ENCODE measurements around the gene NAP1L1. TPM values are rescaled to one million over a fixed set of nuclear protein-coding genes. Genes with fewer than 3 reads are reported as not detected.

The NAP1L1 gene
- total RNA-seq, 1 experiment from 2014 or later: 620 TPM

DNA sequence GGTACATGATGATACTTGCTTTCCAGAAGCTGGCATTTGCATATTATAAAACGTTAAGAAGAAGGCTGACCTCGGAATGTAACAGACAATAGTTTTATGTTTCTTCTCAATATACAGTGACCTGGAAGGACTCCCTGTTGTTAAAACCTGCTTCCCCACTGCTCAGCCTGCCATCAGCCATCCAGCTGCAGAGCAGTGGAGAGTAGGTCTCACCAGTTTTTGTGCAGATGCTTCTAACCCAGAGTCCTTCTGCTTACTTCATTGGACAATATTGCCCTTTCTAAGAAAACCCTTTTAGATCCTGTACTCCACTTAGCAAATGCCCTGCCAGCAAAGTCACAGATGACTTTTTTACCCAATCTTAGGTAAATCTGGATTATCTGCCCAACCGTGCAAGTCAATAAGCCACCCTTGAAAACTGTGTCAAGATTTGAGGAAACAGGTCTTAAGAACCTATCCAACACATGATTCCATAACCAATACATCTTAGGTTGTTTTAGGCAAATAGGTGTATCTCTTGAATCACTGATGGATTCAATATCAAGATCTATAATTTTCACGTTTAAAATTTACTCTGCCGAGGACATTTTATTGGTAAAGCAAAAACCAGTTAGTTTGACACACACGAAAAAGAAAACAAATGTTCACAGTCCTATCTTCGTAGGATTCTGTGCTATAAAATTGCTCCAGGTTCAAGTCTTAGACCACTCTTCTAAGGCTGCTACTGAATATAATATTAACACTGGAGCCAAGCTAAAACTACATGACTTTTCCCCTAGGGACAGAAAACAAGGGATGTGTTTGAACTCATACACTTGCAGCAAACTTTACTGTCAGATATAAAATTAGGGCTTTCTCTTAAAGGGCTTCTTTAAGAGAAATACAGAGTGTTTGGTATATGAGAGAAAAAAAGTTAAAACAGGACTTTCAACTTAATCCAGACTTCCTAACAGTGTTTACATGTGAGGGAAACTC lies 58.6 kb downstream of the NAP1L1 start:
- peak; percentile 54 for ATAC-seq

GRCh38 chr12:76024942-76025600 lies 59.4 kb downstream of the NAP1L1 start:
- BruUV-seq (replicated peaks): no TSS peak
- peak overlapping the region; percentile 100 for H3K27ac ChIP-seq (ENCODE audit: low read length)
- intact Hi-C loops (cut with micrococcal nuclease; ENCODE audit: unreplicated experiment): loop anchor here (2.0 to 10.0 kb wide), 6 partner anchors 43 to 513 kb away; partner anchors contain the start of gene KRR1
- no peak overlapping the region for H3K4me3 ChIP-seq (ENCODE audit: low read depth in 2 of 2, low read length in 2 of 2)
- TF ChIP-seq, protein P1, sequence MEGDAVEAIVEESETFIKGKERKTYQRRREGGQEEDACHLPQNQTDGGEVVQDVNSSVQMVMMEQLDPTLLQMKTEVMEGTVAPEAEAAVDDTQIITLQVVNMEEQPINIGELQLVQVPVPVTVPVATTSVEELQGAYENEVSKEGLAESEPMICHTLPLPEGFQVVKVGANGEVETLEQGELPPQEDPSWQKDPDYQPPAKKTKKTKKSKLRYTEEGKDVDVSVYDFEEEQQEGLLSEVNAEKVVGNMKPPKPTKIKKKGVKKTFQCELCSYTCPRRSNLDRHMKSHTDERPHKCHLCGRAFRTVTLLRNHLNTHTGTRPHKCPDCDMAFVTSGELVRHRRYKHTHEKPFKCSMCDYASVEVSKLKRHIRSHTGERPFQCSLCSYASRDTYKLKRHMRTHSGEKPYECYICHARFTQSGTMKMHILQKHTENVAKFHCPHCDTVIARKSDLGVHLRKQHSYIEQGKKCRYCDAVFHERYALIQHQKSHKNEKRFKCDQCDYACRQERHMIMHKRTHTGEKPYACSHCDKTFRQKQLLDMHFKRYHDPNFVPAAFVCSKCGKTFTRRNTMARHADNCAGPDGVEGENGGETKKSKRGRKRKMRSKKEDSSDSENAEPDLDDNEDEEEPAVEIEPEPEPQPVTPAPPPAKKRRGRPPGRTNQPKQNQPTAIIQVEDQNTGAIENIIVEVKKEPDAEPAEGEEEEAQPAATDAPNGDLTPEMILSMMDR (IDR thresholded peaks at IDR 0.05): no peak
- TF ChIP-seq TCF7L2 (IDR thresholded peaks at IDR 0.05; ENCODE audit: low read depth, low read length) (no peak), SIN3A (IDR thresholded peaks at IDR 0.05; ENCODE audit: borderline replicate concordance, insufficient read depth, low read depth, low read length) (no peak), POLR2AphosphoS5 (IDR thresholded peaks at IDR 0.05; ENCODE audit: low read depth, low read length) (no peak)
- TF ChIP-seq, protein P2, sequence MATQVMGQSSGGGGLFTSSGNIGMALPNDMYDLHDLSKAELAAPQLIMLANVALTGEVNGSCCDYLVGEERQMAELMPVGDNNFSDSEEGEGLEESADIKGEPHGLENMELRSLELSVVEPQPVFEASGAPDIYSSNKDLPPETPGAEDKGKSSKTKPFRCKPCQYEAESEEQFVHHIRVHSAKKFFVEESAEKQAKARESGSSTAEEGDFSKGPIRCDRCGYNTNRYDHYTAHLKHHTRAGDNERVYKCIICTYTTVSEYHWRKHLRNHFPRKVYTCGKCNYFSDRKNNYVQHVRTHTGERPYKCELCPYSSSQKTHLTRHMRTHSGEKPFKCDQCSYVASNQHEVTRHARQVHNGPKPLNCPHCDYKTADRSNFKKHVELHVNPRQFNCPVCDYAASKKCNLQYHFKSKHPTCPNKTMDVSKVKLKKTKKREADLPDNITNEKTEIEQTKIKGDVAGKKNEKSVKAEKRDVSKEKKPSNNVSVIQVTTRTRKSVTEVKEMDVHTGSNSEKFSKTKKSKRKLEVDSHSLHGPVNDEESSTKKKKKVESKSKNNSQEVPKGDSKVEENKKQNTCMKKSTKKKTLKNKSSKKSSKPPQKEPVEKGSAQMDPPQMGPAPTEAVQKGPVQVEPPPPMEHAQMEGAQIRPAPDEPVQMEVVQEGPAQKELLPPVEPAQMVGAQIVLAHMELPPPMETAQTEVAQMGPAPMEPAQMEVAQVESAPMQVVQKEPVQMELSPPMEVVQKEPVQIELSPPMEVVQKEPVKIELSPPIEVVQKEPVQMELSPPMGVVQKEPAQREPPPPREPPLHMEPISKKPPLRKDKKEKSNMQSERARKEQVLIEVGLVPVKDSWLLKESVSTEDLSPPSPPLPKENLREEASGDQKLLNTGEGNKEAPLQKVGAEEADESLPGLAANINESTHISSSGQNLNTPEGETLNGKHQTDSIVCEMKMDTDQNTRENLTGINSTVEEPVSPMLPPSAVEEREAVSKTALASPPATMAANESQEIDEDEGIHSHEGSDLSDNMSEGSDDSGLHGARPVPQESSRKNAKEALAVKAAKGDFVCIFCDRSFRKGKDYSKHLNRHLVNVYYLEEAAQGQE (IDR thresholded peaks at IDR 0.05; ENCODE audit: insufficient read depth in 1 of 2, low read depth in 2 of 2, low read length in 1 of 2): no peak
- peaks cover 66% of the 10 kb centered on the region for H3K4me1 ChIP-seq (ENCODE audit: control insufficient read depth, insufficient read depth, low read length)
- ChIA-PET CTCF (interaction anchor here (0.6 kb wide), 1 partner anchor 516 kb away, joined by 5 read pairs; no protein-coding TSS in a partner anchor), POLR2A (interaction anchor here (0.6 to 2.3 kb wide), 12 partner anchors 35 to 1362 kb away, joined by 3 to 13 read pairs (median 3); no protein-coding TSS in a partner anchor)
- in situ Hi-C loops (cut with HindIII; ENCODE audit: low pct_unique_long_range_greater_than_20kb, low sequenced_read_pairs): no loop called here
- DNase-seq (ENCODE audit: low read depth, low spot score) (no peak), ATAC-seq (peak; percentile 42)
- no peaks in the 10 kb centered on the region for H3K27me3 ChIP-seq (ENCODE audit: control insufficient read depth, insufficient read depth, low read length)
- H3K9me3 ChIP-seq (ENCODE audit: control insufficient read depth, insufficient read depth, low read depth, low read length): no peaks in the 10 kb centered on the region
- peaks cover 23% of the 10 kb centered on the region for H3K36me3 ChIP-seq (ENCODE audit: control insufficient read depth, insufficient read depth, low read length)

More for the DNA sequence above, 58.6 kb downstream of the NAP1L1 start:
- in situ Hi-C loops (cut with HindIII; ENCODE audit: low pct_unique_long_range_greater_than_20kb, low sequenced_read_pairs): no loop called here
- BruUV-seq (replicated peaks): no TSS peak
- no peaks in the 10 kb centered on the region for H3K27me3 ChIP-seq (ENCODE audit: control insufficient read depth, insufficient read depth, low read length)
- H3K36me3 ChIP-seq (ENCODE audit: control insufficient read depth, insufficient read depth, low read length): peaks cover 26% of the 10 kb centered on the region
- TF ChIP-seq, protein P2 (IDR thresholded peaks at IDR 0.05; ENCODE audit: insufficient read depth in 1 of 2, low read depth in 2 of 2, low read length in 1 of 2): peak in 1 of 2 experiments; percentile 26; a peak in 1 of 4 replicates
- TF ChIP-seq SIN3A (IDR thresholded peaks at IDR 0.05; ENCODE audit: borderline replicate concordance, insufficient read depth, low read depth, low read length) (peak; percentile 87; the same call in 1 of the 2 replicates), POLR2AphosphoS5 (IDR thresholded peaks at IDR 0.05; ENCODE audit: low read depth, low read length) (peak; percentile 93; the same call in 1 of the 2 replicates), TCF7L2 (IDR thresholded peaks at IDR 0.05; ENCODE audit: low read depth, low read length) (no peak)
- TF ChIP-seq, protein P1 (IDR thresholded peaks at IDR 0.05): no peak
- peaks cover 58% of the 10 kb centered on the region for H3K4me1 ChIP-seq (ENCODE audit: control insufficient read depth, insufficient read depth, low read length)
- POLR2A ChIA-PET: interaction anchor here (0.6 to 2.3 kb wide), 12 partner anchors 15 to 534 kb away, joined by 3 to 13 read pairs (median 4); partner anchors contain the start of gene OSBPL8
- CTCF ChIA-PET: no interaction called here
- intact Hi-C loops (cut with micrococcal nuclease; ENCODE audit: unreplicated experiment): loop anchor here (2.0 to 10.0 kb wide), 4 partner anchors 111 to 514 kb away; partner anchors contain the start of gene KRR1
- peak overlapping the region; percentile 100 for H3K27ac ChIP-seq (ENCODE audit: low read length)
- H3K4me3 ChIP-seq (ENCODE audit: low read depth in 2 of 2, low read length in 2 of 2): peak overlapping the region in 1 of 2 experiments; percentile 93; a peak in 2 of 4 replicates
- DNase-seq (ENCODE audit: low read depth, low spot score): no peak
- no peaks in the 10 kb centered on the region for H3K9me3 ChIP-seq (ENCODE audit: control insufficient read depth, insufficient read depth, low read depth, low read length)

Data from Panc1 (cell line).